ENCODE data around the gene CRIM1.
A peak's percentile ranks its signal among the peaks of the same experiment; 100 is the strongest.

CRIM1 gene

GRCh38 chr2:36530983-36531354, 175.4 kb downstream of the CRIM1 start:
- TF ChIP-seq, protein P1, sequence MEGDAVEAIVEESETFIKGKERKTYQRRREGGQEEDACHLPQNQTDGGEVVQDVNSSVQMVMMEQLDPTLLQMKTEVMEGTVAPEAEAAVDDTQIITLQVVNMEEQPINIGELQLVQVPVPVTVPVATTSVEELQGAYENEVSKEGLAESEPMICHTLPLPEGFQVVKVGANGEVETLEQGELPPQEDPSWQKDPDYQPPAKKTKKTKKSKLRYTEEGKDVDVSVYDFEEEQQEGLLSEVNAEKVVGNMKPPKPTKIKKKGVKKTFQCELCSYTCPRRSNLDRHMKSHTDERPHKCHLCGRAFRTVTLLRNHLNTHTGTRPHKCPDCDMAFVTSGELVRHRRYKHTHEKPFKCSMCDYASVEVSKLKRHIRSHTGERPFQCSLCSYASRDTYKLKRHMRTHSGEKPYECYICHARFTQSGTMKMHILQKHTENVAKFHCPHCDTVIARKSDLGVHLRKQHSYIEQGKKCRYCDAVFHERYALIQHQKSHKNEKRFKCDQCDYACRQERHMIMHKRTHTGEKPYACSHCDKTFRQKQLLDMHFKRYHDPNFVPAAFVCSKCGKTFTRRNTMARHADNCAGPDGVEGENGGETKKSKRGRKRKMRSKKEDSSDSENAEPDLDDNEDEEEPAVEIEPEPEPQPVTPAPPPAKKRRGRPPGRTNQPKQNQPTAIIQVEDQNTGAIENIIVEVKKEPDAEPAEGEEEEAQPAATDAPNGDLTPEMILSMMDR (IDR thresholded peaks at IDR 0.05; ENCODE audit: low read depth, low read length, missing control alignments), result peak; percentile 43
- Histone ChIP-seq H3K36me3 (replicated peaks) (peaks cover 20% of the 10 kb centered on the region), H3K27ac (peak overlapping the region; percentile 66), H3K27me3 (replicated peaks) (no peaks in the 10 kb centered on the region), H3K4me3 (ENCODE audit: low read depth, low read length) (no peak overlapping the region)
- DNase-seq, result peak; percentile 48
- in situ Hi-C loops (cut with HindIII; ENCODE audit: low pct_ligation_motif_present, low sequenced_read_pairs), result no loop called here

DNA sequence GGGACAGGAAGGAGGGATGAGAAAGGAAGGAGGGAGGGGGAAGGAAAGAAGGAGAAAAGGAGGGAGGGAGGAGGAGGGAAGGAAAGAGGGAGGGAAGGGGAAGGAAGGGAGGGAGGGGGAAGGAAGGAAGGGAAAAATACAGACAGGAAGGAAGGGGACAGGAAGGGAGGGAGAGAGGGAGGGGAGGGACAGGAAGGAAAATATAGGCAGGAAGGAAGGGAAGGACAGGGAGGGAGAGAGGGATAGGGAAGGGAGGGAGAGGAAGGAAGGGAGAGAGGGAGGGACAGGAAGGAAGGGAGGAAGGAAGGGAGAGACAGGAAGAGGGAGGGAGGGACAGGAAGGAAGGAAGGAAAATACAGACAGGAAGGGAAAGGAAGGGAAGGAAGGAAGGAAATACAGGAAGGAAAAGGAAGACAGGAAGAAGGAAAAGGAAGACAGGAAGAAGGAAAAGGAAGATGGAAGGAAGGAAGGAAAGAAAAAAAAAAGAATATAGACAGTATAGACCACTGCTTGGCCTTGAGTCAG, 178.8 kb downstream of the CRIM1 start:
- no peak overlapping the region for H3K4me3 ChIP-seq (ENCODE audit: low read depth, low read length)
- in situ Hi-C loops (cut with HindIII; ENCODE audit: low pct_ligation_motif_present, low sequenced_read_pairs), result no loop called here
- no peak for DNase-seq
- no peaks in the 10 kb centered on the region for H3K27me3 ChIP-seq (replicated peaks)
- no peak overlapping the region for H3K27ac ChIP-seq
- H3K36me3 ChIP-seq (replicated peaks), result peaks cover 39% of the 10 kb centered on the region
- TF ChIP-seq, protein P1 (IDR thresholded peaks at IDR 0.05; ENCODE audit: low read depth, low read length, missing control alignments), result no peak

DNA sequence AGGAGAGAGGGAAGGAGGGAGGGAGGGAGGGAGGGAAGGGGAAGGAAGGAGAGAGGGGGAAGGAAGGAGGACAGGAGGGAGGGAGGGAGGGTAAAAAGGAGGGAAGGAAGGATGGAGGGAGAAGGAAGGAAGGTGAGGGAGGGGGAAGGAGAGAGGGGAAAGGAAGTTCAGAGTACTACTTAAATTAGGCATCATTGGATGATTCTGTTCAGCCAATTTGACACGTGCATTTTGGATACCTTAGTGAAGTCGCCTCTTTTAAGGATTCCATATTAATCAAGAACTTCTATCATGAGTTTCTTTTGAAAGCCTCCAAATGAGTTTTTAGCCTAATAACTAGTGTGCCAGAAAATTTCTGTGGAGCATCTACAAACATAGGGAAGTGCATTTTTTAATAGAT, 179.5 kb downstream of the CRIM1 start:
- TF ChIP-seq, protein P1 (IDR thresholded peaks at IDR 0.05; ENCODE audit: low read depth, low read length, missing control alignments), result no peak
- Histone ChIP-seq H3K27me3 (replicated peaks) (no peaks in the 10 kb centered on the region), H3K4me3 (ENCODE audit: low read depth, low read length) (no peak overlapping the region), H3K36me3 (replicated peaks) (peaks cover 39% of the 10 kb centered on the region), H3K27ac (no peak overlapping the region)
- DNase-seq, result no peak
- in situ Hi-C loops (cut with HindIII; ENCODE audit: low pct_ligation_motif_present, low sequenced_read_pairs), result no loop called here

DNA sequence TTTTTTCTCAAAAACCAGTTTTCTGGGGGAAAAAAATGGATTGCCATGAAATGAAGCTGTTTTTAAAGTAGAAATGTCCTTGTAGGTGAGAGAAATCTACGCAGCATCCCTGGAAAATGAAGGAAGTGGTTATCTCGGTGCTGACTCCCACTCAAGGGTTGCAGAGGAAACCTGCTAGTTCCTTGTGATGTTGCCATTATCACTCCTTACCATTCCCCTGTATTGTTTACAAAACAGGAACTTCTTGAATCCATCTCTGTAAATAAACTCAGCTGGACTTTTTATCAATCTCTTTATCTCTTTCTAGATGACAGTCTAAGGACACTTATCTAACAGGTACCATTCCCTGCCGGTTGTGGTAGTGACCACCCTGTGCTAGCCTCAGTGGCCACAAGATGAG, 181.2 kb downstream of the CRIM1 start:
- in situ Hi-C loops (cut with HindIII; ENCODE audit: low pct_ligation_motif_present, low sequenced_read_pairs), result no loop called here
- H3K36me3 ChIP-seq (replicated peaks), result peaks cover 52% of the 10 kb centered on the region

DNA sequence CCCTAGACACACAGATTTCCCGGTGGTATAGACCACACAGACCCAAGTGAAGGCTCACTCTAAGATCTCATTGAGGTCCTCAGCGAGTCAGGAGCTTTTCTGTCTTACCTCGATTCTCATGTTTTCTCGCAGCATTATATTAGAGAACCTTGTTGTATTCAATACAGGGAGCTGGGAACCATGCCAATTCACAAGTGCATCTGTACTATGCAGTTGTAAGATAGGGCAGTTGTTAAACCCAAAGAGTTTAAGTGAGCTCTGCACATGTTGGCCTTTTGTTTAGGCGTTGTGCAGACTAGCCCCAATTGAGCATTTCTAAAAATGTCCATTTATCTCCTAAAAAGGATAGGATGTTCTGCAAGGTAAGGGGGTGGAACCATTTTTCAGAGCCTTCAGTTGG, 182.8 kb downstream of the CRIM1 start:
- no peak overlapping the region for H3K27ac ChIP-seq
- in situ Hi-C loops (cut with HindIII; ENCODE audit: low pct_ligation_motif_present, low sequenced_read_pairs), result no loop called here
- TF ChIP-seq, protein P1 (IDR thresholded peaks at IDR 0.05; ENCODE audit: low read depth, low read length, missing control alignments), result no peak
- DNase-seq, result no peak
- no peak overlapping the region for H3K4me3 ChIP-seq (ENCODE audit: low read depth, low read length)
- H3K27me3 ChIP-seq (replicated peaks), result no peaks in the 10 kb centered on the region
- H3K36me3 ChIP-seq (replicated peaks), result peaks cover 47% of the 10 kb centered on the region

More for the DNA sequence above, 181.2 kb downstream of the CRIM1 start:
- H3K27ac ChIP-seq, result no peak overlapping the region
- TF ChIP-seq, protein P1 (IDR thresholded peaks at IDR 0.05; ENCODE audit: low read depth, low read length, missing control alignments), result no peak
- no peaks in the 10 kb centered on the region for H3K27me3 ChIP-seq (replicated peaks)
- H3K4me3 ChIP-seq (ENCODE audit: low read depth, low read length), result no peak overlapping the region
- no peak for DNase-seq

GRCh38 chr2:36539631-36540030, 184.1 kb downstream of the CRIM1 start:
- no peak for DNase-seq
- no peaks in the 10 kb centered on the region for H3K27me3 ChIP-seq (replicated peaks)
- H3K4me3 ChIP-seq (ENCODE audit: low read depth, low read length), result no peak overlapping the region
- TF ChIP-seq, protein P1 (IDR thresholded peaks at IDR 0.05; ENCODE audit: low read depth, low read length, missing control alignments), result no peak
- H3K27ac ChIP-seq, result no peak overlapping the region
- H3K36me3 ChIP-seq (replicated peaks), result peaks cover 56% of the 10 kb centered on the region
- in situ Hi-C loops (cut with HindIII; ENCODE audit: low pct_ligation_motif_present, low sequenced_read_pairs), result no loop called here
